Stimulated activated CD4-positive, alpha-beta T cell treated with anti-CD3 and anti-CD28 coated beads, TNF-alpha, amount 100 ng/mL, for 24 hours (primary cell): ENCODE data around the gene BLOC1S1.
A peak's percentile ranks its signal among the peaks of the same experiment; 100 is the strongest.

Experiments
- DNase-seq, 3 experiments: peaks; one replicate each; pipeline ENCODE4 v3.0.0-alpha.2; 2020; ENCODE audit warnings: low read depth in 3 of 3

BLOC1S1 gene

GRCh38 chr12:55694651-55695050, 21.2 kb upstream of the BLOC1S1 start:
- DNase-seq, result no peak

GRCh38 chr12:55695349-55695748, 20.5 kb upstream of the BLOC1S1 start:
- DNase-seq, result no peak

GRCh38 chr12:55696141-55696540, 19.7 kb upstream of the BLOC1S1 start:
- no peak for DNase-seq

- DNase-seq, result no peak
These were observed 18.9 kb upstream of the BLOC1S1 start for GRCh38 chr12:55696796-55697462.

GRCh38 chr12:55697686-55698085, 18.2 kb upstream of the BLOC1S1 start:
- DNase-seq, result no peak

- DNase-seq, result no peak
These were observed 17.4 kb upstream of the BLOC1S1 start for GRCh38 chr12:55698241-55698955.

GRCh38 chr12:55698965-55699364, 16.9 kb upstream of the BLOC1S1 start:
- DNase-seq, result no peak

GRCh38 chr12:55699471-55700055, 16.3 kb upstream of the BLOC1S1 start:
- DNase-seq, result no peak

GRCh38 chr12:55700255-55701018, 15.4 kb upstream of the BLOC1S1 start:
- no peak for DNase-seq

- no peak for DNase-seq
These were observed 13.0 kb upstream of the BLOC1S1 start for GRCh38 chr12:55702861-55703260.

GRCh38 chr12:55703288-55703687, 12.6 kb upstream of the BLOC1S1 start:
- DNase-seq, result no peak

- DNase-seq, result no peak
These were observed 11.7 kb upstream of the BLOC1S1 start for GRCh38 chr12:55703901-55704761.

GRCh38 chr12:55704824-55705718, 10.8 kb upstream of the BLOC1S1 start:
- no peak for DNase-seq

GRCh38 chr12:55705782-55706402, 10.0 kb upstream of the BLOC1S1 start:
- no peak for DNase-seq

GRCh38 chr12:55706568-55707218, 9.2 kb upstream of the BLOC1S1 start:
- DNase-seq, result no peak

- no peak for DNase-seq
These were observed 8.6 kb upstream of the BLOC1S1 start for GRCh38 chr12:55707219-55707671.

- peak; percentile 38 to 70 (median 41) for DNase-seq
These were observed 7.8 kb upstream of the BLOC1S1 start, which contains the start of gene ITGA7 for GRCh38 chr12:55707841-55708694. Gene ITGA7, minus strand, starts transcription at chr12:55707904. Its CDS starts 222 bp downstream, at chr12:55707682.

- DNase-seq, result no peak
These were observed 7.1 kb upstream of the BLOC1S1 start for GRCh38 chr12:55708695-55709233.
